KG1 (cell line): ENCODE data around the gene BCL2L13.
"Not testable (repeated sequence)": the region's sequence is repeated elsewhere in the genome, so short reads cannot be mapped to it uniquely, and the experiment has no call there.

Experiments used
- DNase-seq: peaks from one replicate; lab custom pipeline; 2025; lab: John Stamatoyannopoulos, UW

Gene BCL2L13

GRCh38 chr22:17728786-17729185 is 90.2 kb downstream of the BCL2L13 start:
- no peak for DNase-seq

- DNase-seq = no peak
Observed at GRCh38 chr22:17729561-17729960, 91.0 kb downstream of the BCL2L13 start.

- no peak for DNase-seq
Observed at GRCh38 chr22:17732251-17732854, 93.8 kb downstream of the BCL2L13 start.

- no peak for DNase-seq
Observed at GRCh38 chr22:17733466-17733865, 94.9 kb downstream of the BCL2L13 start.

- DNase-seq = peak; percentile 16
Observed at GRCh38 chr22:17734187-17734586, 95.6 kb downstream of the BCL2L13 start.

- no peak for DNase-seq
Observed at GRCh38 chr22:17738386-17739128, 100.0 kb downstream of the BCL2L13 start.

GRCh38 chr22:17739196-17739975 is 100.8 kb downstream of the BCL2L13 start:
- DNase-seq = no peak

- DNase-seq = no peak
Observed at GRCh38 chr22:17741866-17742526, 103.4 kb downstream of the BCL2L13 start.

- no peak for DNase-seq
Observed at GRCh38 chr22:17742527-17742902, 104.0 kb downstream of the BCL2L13 start.

- no peak for DNase-seq
Observed at GRCh38 chr22:17743661-17744411, 105.3 kb downstream of the BCL2L13 start.

GRCh38 chr22:17744430-17744829 is 105.9 kb downstream of the BCL2L13 start:
- no peak for DNase-seq

- DNase-seq = no peak
Observed at GRCh38 chr22:17746916-17747315, 108.4 kb downstream of the BCL2L13 start.

GRCh38 chr22:17748555-17749353 is 110.2 kb downstream of the BCL2L13 start:
- DNase-seq = no peak

GRCh38 chr22:17749605-17750395 is 111.2 kb downstream of the BCL2L13 start:
- no peak for DNase-seq

GRCh38 chr22:17751596-17751995 is 113.0 kb downstream of the BCL2L13 start:
- no peak for DNase-seq

GRCh38 chr22:17753401-17753989 is 114.9 kb downstream of the BCL2L13 start:
- no peak for DNase-seq

- DNase-seq = no peak
Observed at GRCh38 chr22:17754233-17754925, 115.8 kb downstream of the BCL2L13 start.

GRCh38 chr22:17761138-17761488 is 122.6 kb downstream of the BCL2L13 start:
- no peak for DNase-seq

GRCh38 chr22:17763442-17763841 is 124.9 kb downstream of the BCL2L13 start:
- not testable (repeated sequence) for DNase-seq
